ENCODE data around the gene FLNB.

- TF ChIP-seq CTCF (IDR thresholded peaks at IDR 0.05), result no peak
- TF ChIP-seq POLR2A (IDR thresholded peaks at IDR 0.05), result no peak
- TF ChIP-seq POLR2AphosphoS5 (IDR thresholded peaks at IDR 0.05), result no peak
These were observed 95.9 kb downstream of the FLNB start for GRCh38 chr3:58104151-58104550.

Data from prostate gland (tissue), 2 donors.